GM12872 (cell line): ENCODE measurements around the gene PIH1D1.

Experiments
- TF ChIP-seq, protein P1 (sequence below): IDR thresholded peaks from 3 replicates; pipeline ENCODE4 v1.5.1; 2011; ENCODE audit warnings: low read depth, mild to moderate bottlenecking, low read length, moderate library complexity; ENCODE audit not compliant: insufficient read depth

The PIH1D1 gene

DNA sequence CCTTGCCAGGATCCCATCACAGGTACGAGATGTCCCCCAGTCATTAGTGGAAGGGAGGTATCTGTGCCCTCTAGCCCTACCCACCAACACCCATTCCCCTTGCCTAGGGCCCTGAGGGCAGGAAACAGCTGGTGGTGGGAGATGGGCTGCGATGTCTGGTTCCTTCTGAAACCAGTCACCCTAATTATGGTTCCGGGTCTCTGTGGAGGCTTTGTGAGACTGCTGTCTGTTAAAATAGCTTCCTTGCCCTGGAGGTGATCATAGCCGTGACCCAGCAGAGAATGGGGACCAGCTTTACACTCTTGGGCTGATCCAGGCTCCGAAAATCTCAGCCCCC lies 6.9 kb upstream of the PIH1D1 start:
- TF ChIP-seq, protein P1, sequence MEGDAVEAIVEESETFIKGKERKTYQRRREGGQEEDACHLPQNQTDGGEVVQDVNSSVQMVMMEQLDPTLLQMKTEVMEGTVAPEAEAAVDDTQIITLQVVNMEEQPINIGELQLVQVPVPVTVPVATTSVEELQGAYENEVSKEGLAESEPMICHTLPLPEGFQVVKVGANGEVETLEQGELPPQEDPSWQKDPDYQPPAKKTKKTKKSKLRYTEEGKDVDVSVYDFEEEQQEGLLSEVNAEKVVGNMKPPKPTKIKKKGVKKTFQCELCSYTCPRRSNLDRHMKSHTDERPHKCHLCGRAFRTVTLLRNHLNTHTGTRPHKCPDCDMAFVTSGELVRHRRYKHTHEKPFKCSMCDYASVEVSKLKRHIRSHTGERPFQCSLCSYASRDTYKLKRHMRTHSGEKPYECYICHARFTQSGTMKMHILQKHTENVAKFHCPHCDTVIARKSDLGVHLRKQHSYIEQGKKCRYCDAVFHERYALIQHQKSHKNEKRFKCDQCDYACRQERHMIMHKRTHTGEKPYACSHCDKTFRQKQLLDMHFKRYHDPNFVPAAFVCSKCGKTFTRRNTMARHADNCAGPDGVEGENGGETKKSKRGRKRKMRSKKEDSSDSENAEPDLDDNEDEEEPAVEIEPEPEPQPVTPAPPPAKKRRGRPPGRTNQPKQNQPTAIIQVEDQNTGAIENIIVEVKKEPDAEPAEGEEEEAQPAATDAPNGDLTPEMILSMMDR: no peak

DNA sequence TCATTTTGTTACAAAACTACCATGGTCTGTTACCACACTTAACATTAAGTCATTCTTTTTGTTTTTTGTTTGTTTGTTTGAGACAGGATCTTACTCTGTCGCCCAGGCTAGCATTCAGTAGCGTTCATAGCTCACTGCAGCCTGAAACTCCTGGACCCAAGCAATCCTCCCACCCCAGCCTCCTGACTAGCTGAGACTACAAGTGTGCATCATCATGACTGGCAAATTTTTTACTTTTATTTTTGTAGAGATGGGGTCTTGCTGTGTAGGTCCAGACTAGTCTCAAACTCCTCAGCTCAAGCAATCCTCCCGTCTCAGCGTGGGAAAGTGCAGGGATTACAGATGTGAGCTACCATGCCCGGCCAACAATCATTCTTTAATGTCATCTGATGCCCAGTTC lies 4.7 kb upstream of the PIH1D1 start:
- TF ChIP-seq, protein P1: no peak

DNA sequence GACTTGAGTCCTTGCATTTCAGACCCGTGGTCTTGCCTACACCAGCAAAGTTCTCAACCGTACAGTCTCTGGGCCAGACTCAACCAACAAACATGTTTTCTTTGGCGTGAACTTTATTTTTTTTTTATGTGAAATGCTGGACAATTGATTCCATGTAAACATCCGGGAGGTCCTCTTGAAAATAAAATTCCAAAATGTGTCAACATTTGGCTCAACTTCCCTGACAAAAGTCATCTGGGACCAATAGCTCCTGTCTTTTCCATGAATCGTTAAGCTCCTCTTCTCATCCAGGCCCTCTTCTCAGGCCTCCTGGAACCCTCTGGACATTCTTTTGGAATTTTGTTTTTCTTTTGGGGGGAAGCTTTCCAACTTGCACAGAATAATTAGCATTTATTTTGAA lies 4.2 kb upstream of the PIH1D1 start:
- TF ChIP-seq, protein P1: no peak

DNA sequence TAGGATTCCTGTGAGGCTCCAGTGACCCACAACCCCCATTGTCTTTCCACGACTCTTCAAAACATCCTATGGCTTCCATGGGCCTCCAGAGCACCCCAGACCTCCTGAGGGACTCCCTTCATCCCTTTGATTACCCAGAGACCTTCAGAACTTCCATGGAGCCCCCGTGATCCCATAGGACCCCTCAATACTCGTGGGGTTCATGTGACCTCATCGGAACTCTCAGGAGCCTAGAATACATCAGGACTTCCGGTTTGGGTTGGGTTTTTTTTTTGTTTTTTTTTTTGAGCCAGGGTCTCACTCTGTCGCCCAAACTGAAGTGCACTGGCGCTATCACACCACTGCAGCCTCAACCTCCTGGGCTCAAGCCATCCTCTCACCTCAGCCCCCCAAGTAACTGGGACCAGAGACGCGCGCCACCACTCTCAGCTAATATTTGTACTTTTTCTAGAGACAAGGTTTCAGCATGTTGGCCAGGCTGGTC lies 2.2 kb upstream of the PIH1D1 start:
- TF ChIP-seq, protein P1: no peak

DNA sequence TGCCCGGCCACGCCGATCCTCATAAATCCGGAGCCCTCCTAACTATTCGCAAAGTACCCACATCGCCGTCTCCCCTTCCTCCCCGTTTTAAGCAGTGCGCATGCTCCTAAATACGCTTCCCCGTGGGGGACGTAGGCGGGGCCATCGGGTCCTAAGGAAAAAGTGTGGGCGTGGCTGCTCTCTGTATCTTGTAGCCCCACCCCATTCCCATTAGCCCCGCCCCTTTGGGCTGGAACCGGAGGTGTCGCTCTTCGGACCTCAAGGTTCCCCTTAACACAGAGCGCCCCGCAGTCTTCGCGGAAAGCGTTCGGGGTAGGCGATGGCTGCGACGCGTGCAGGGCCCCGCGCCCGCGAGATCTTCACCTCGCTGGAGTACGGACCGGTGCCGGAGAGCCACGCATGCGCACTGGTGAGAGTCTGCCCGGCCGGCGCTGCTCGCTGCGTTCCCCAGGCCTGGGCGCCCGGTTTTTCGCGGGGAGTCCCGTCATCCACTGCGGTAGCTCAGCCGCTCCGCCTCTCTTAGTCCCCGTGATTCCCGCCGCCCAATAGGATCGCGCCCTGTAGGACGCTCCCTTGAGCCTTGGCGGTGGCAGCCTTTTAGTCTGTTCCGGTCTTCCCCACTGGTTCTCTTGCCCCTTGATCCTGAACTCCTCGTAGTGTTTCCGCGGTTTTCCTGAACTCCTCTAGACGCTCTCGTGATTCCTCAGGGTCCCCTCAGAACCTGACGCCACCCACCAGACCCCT lies 1.6 kb upstream of the PIH1D1 start, which contains the start of gene ALDH16A1:
Gene ALDH16A1 (plus strand): TSS at position 213 of the 744 bp plus-strand sequence. CDS start 107 bp downstream, at position 320.
- TF ChIP-seq, protein P1: no peak

DNA sequence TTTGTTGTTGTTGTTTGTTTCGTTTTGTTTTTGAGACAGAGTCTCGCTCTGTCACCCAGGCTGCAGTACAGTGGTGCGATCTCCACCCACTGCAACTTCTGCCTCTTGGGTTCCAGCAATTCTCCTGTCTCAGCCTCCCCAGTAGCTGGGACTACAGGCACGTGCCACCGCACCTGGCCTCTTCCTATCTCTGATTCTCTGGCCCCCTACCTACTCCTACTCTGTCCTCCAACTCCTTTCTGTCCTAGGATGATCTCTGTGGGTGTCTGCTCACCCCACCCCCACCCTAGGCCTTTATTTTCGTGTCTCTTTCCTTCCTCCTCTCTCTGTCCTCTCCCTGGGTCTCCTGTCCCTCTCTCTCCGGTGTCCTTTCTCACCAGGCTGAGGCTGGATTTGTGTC lies 1.2 kb downstream of the PIH1D1 start:
- TF ChIP-seq, protein P1: no peak

DNA sequence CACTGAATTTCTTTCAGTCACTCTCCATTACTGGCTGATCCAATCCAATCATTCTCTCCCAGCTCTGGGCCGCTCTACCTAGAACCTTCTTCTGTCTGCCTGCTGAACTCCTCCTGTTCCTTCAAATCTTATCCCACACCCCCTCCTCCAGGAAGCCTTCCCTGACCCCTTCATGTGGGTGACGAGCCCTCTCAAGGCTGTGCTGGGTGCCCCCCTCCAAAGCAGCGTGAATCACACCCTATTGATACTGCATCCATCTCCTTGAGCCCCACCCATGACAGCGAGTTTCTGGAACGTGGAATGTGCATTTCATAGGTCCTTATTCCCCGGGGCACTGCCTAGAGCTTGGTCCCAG lies 3.2 kb downstream of the PIH1D1 start:
- TF ChIP-seq, protein P1: no peak
